ENCODE results near the gene ALDH1L1. TPM values are rescaled to one million over a fixed set of nuclear protein-coding genes. Genes with fewer than 3 reads are reported as not detected.

The ALDH1L1 gene
- total RNA-seq, 1 donor: not detected

Other genes with a start within 250 kb of the ALDH1L1 start
- 0.10 TPM for gene ROPN1B, start 211.4 kb downstream of the ALDH1L1 start, total RNA-seq
- gene SLC41A3, start 96.5 kb downstream of the ALDH1L1 start, total RNA-seq: 25.3 TPM
- gene KLF15, start 176.8 kb upstream of the ALDH1L1 start, total RNA-seq: not detected
- not detected for gene CFAP100, start 214.3 kb upstream of the ALDH1L1 start, total RNA-seq